ENCODE results near the gene WDR18.

DNA sequence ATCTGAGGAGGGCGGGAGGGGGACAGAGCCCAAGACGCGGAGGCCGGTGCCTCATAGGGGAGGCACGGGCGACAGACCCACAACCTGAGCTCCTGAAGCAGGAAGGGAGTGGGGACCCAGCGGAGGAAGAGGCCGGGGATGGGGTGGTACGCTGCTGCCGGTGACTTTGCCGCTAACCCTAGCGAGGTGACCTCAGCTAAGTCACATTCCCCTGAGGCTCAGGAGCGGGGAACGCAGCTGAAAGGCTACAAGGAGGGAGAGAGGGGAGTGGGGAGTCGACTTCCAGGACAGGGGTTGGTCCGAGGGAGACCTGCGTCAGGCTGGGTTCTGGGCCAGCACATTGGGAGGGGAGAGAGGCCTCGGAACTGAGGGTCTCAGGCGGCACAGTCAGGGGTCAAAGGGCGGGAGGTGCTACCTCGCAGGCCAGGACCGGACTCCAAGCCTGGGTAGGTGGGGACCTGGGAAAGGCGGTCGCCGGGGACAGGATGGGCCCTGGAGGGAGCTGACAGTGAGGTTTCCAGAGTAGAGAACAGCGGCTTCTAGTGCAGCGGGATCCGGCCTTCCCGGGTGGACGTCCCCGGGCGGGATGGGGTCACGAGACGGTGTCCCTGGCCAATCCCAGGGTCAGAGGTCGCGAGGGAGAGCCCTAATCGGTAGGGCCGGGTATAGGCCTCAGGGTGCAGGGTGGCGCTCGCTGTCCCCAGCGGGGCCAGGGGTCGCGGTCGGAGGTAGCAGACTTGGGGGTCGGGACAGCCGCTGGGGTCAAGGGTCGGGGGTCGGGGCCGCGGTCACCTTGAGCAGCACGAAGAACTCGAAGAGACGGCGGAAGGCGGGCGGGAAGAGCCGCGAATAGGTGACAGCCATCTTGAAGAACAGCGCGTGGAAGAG is 36.1 kb downstream of the WDR18 start:
- no peak for TF ChIP-seq POLR2A (IDR thresholded peaks at IDR 0.05; ENCODE audit: low read depth, low read length)
- TF ChIP-seq TAF1 (IDR thresholded peaks at IDR 0.05; ENCODE audit: low read depth, low read length) = no peak
- TF ChIP-seq POU2F2 (IDR thresholded peaks at IDR 0.05; ENCODE audit: low read depth, low read length) = no peak
- TF ChIP-seq SPI1 (IDR thresholded peaks at IDR 0.05; ENCODE audit: low read depth, low read length) = no peak
